Spleen (tissue), 7 donors: ENCODE measurements around the gene PTMS.

Source experiments
- CTCF ChIP-seq, 11 experiments: fragments of 200-600 bp in 7 of 11; fragments of 450-650 bp in 4 of 11; sonication (generic) in 4 of 11; IDR thresholded peaks in 8 of 11; conservative IDR thresholded peaks in 3 of 11; 1 replicate in 7 of 11; 2 replicates in 4 of 11; pipeline versions ENCODE4 v1.4.0 to v1.8.0; 2016 to 2021; ENCODE audit warnings: antibody characterized with exemption in 11 of 11, inconsistent platforms in 4 of 11, mild to moderate bottlenecking in 1 of 11
- POLR2A ChIP-seq, 3 donors: fragments of 450-650 bp; IDR thresholded peaks; one replicate each; pipeline ENCODE4 v1.5.1; 2017; ENCODE audit warnings: antibody characterized with exemption in 3 of 3, mild to moderate bottlenecking in 1 of 3
- POLR2AphosphoS5 ChIP-seq, 3 donors: sonication (generic); formaldehyde crosslinking; IDR thresholded peaks; one replicate each; pipeline ENCODE4 v1.5.1; 2017; ENCODE audit warnings: antibody characterized with exemption in 3 of 3
- donor health status: DM: no; HTN: no; CAD: no; lungs with moderate emphysema.
- donor health status: DM: no; HTN: no; CAD: no.
- donor health status: DM: no; HTN: no; CAD: no.

- TF ChIP-seq CTCF (IDR thresholded peaks at IDR 0.05 in 8 of 11, conservative IDR thresholded peaks at IDR 0.05 in 3 of 11) (no peak), POLR2A (IDR thresholded peaks at IDR 0.05) (no peak), POLR2AphosphoS5 (IDR thresholded peaks at IDR 0.05) (no peak)
Observed at GRCh38 chr12:6724409-6724797, 41.8 kb upstream of the PTMS start.
